Measurements from ENCODE around the gene KNDC1.

KNDC1 gene

GRCh38 chr10:133237588-133238465 lies 77.8 kb downstream of the KNDC1 start, which contains the start of gene VENTX:
Gene VENTX, plus strand, starts transcription at chr10:133237855. Its CDS starts 60 bp downstream, at chr10:133237915.
- Histone ChIP-seq H3K27me3 (ENCODE audit: insufficient read depth, low read length) (peaks cover 84% of the 10 kb centered on the region), H3K4me1 (ENCODE audit: insufficient read depth, low read length) (peaks cover 10% of the 10 kb centered on the region), H3K36me3 (ENCODE audit: insufficient read depth, low read length) (no peaks in the 10 kb centered on the region), H2AFZ (ENCODE audit: low read depth, low read length) (no peak within 1 kb of the TSS), H3K4me3 (ENCODE audit: low read length) (no peak within 1 kb of the TSS), H3K9me3 (ENCODE audit: low read length) (peaks cover under 1% of the 10 kb centered on the region)

- Histone ChIP-seq H3K4me3 (ENCODE audit: low read length) (no peak overlapping the region), H3K4me1 (ENCODE audit: insufficient read depth, low read length) (peaks cover 10% of the 10 kb centered on the region), H3K36me3 (ENCODE audit: insufficient read depth, low read length) (no peaks in the 10 kb centered on the region), H3K9me3 (ENCODE audit: low read length) (no peaks in the 10 kb centered on the region), H2AFZ (ENCODE audit: low read depth, low read length) (no peak overlapping the region), H3K27me3 (ENCODE audit: insufficient read depth, low read length) (peaks cover 84% of the 10 kb centered on the region)
These were observed 78.4 kb downstream of the KNDC1 start for GRCh38 chr10:133238466-133238804.

- no peak overlapping the region for H2AFZ ChIP-seq (ENCODE audit: low read depth, low read length)
- H3K4me1 ChIP-seq (ENCODE audit: insufficient read depth, low read length) = peaks cover 10% of the 10 kb centered on the region
- no peaks in the 10 kb centered on the region for H3K9me3 ChIP-seq (ENCODE audit: low read length)
- no peaks in the 10 kb centered on the region for H3K36me3 ChIP-seq (ENCODE audit: insufficient read depth, low read length)
- peaks cover 84% of the 10 kb centered on the region for H3K27me3 ChIP-seq (ENCODE audit: insufficient read depth, low read length)
- no peak overlapping the region for H3K4me3 ChIP-seq (ENCODE audit: low read length)
These were observed 80.0 kb downstream of the KNDC1 start for GRCh38 chr10:133239990-133240389.

GRCh38 chr10:133241501-133242205 lies 81.6 kb downstream of the KNDC1 start:
- H3K36me3 ChIP-seq (ENCODE audit: insufficient read depth, low read length) = no peaks in the 10 kb centered on the region
- H3K4me1 ChIP-seq (ENCODE audit: insufficient read depth, low read length) = peaks cover 14% of the 10 kb centered on the region
- H3K27me3 ChIP-seq (ENCODE audit: insufficient read depth, low read length) = peaks cover 71% of the 10 kb centered on the region
- no peak overlapping the region for H2AFZ ChIP-seq (ENCODE audit: low read depth, low read length)
- H3K4me3 ChIP-seq (ENCODE audit: low read length) = no peak overlapping the region
- no peaks in the 10 kb centered on the region for H3K9me3 ChIP-seq (ENCODE audit: low read length)

- Histone ChIP-seq H3K9me3 (ENCODE audit: low read length) (no peaks in the 10 kb centered on the region), H3K4me3 (ENCODE audit: low read length) (no peak overlapping the region), H2AFZ (ENCODE audit: low read depth, low read length) (no peak overlapping the region), H3K36me3 (ENCODE audit: insufficient read depth, low read length) (no peaks in the 10 kb centered on the region), H3K4me1 (ENCODE audit: insufficient read depth, low read length) (peaks cover 6% of the 10 kb centered on the region), H3K27me3 (ENCODE audit: insufficient read depth, low read length) (peaks cover 60% of the 10 kb centered on the region)
These were observed 82.8 kb downstream of the KNDC1 start for GRCh38 chr10:133242611-133243356.

GRCh38 chr10:133243593-133243992 lies 83.6 kb downstream of the KNDC1 start:
- Histone ChIP-seq H3K27me3 (ENCODE audit: insufficient read depth, low read length) (peaks cover 52% of the 10 kb centered on the region), H3K4me1 (ENCODE audit: insufficient read depth, low read length) (peaks cover 6% of the 10 kb centered on the region), H3K9me3 (ENCODE audit: low read length) (no peaks in the 10 kb centered on the region), H2AFZ (ENCODE audit: low read depth, low read length) (no peak overlapping the region), H3K36me3 (ENCODE audit: insufficient read depth, low read length) (no peaks in the 10 kb centered on the region), H3K4me3 (ENCODE audit: low read length) (no peak overlapping the region)

- Histone ChIP-seq H3K36me3 (ENCODE audit: insufficient read depth, low read length) (no peaks in the 10 kb centered on the region), H3K4me1 (ENCODE audit: insufficient read depth, low read length) (peaks cover 18% of the 10 kb centered on the region), H3K27me3 (ENCODE audit: insufficient read depth, low read length) (peaks cover 37% of the 10 kb centered on the region), H3K4me3 (ENCODE audit: low read length) (no peak overlapping the region), H3K9me3 (ENCODE audit: low read length) (no peaks in the 10 kb centered on the region), H2AFZ (ENCODE audit: low read depth, low read length) (no peak overlapping the region)
These were observed 85.6 kb downstream of the KNDC1 start for GRCh38 chr10:133245439-133246235.

GRCh38 chr10:133246236-133246626 lies 86.2 kb downstream of the KNDC1 start:
- H3K36me3 ChIP-seq (ENCODE audit: insufficient read depth, low read length) = no peaks in the 10 kb centered on the region
- peaks cover 32% of the 10 kb centered on the region for H3K27me3 ChIP-seq (ENCODE audit: insufficient read depth, low read length)
- no peaks in the 10 kb centered on the region for H3K9me3 ChIP-seq (ENCODE audit: low read length)
- no peak overlapping the region for H2AFZ ChIP-seq (ENCODE audit: low read depth, low read length)
- no peak overlapping the region for H3K4me3 ChIP-seq (ENCODE audit: low read length)
- peaks cover 18% of the 10 kb centered on the region for H3K4me1 ChIP-seq (ENCODE audit: insufficient read depth, low read length)

- Histone ChIP-seq H3K4me1 (ENCODE audit: insufficient read depth, low read length) (peaks cover 18% of the 10 kb centered on the region), H3K9me3 (ENCODE audit: low read length) (no peaks in the 10 kb centered on the region), H3K27me3 (ENCODE audit: insufficient read depth, low read length) (peaks cover 19% of the 10 kb centered on the region), H3K36me3 (ENCODE audit: insufficient read depth, low read length) (no peaks in the 10 kb centered on the region), H2AFZ (ENCODE audit: low read depth, low read length) (no peak overlapping the region), H3K4me3 (ENCODE audit: low read length) (no peak overlapping the region)
These were observed 87.8 kb downstream of the KNDC1 start for GRCh38 chr10:133247681-133248333.

- no peak overlapping the region for H2AFZ ChIP-seq (ENCODE audit: low read depth, low read length)
These were observed 88.3 kb downstream of the KNDC1 start for GRCh38 chr10:133248334-133248715.

GRCh38 chr10:133249094-133249780 lies 89.2 kb downstream of the KNDC1 start:
- no peak overlapping the region for H3K4me3 ChIP-seq (ENCODE audit: low read length)
- H3K36me3 ChIP-seq (ENCODE audit: insufficient read depth, low read length) = no peaks in the 10 kb centered on the region
- H3K4me1 ChIP-seq (ENCODE audit: insufficient read depth, low read length) = peaks cover 18% of the 10 kb centered on the region
- peaks cover 7% of the 10 kb centered on the region for H3K27me3 ChIP-seq (ENCODE audit: insufficient read depth, low read length)
- no peak overlapping the region for H2AFZ ChIP-seq (ENCODE audit: low read depth, low read length)
- H3K9me3 ChIP-seq (ENCODE audit: low read length) = no peaks in the 10 kb centered on the region

More at GRCh38 chr10:133248334-133248715, 88.3 kb downstream of the KNDC1 start:
- H3K4me1 ChIP-seq (ENCODE audit: insufficient read depth, low read length) = peaks cover 18% of the 10 kb centered on the region
- no peaks in the 10 kb centered on the region for H3K36me3 ChIP-seq (ENCODE audit: insufficient read depth, low read length)
- H3K4me3 ChIP-seq (ENCODE audit: low read length) = no peak overlapping the region
- H3K9me3 ChIP-seq (ENCODE audit: low read length) = no peaks in the 10 kb centered on the region
- H3K27me3 ChIP-seq (ENCODE audit: insufficient read depth, low read length) = peaks cover 14% of the 10 kb centered on the region
